ENCODE data around the gene PLD4.
"Not testable (repeated sequence)": the region's sequence is repeated elsewhere in the genome, so short reads cannot be mapped to it uniquely, and the experiment has no call there.

Gene PLD4

GRCh38 chr14:104924421-104925213 lies at the start of gene PLD4:
Gene PLD4 (plus strand): TSS chr14:104924879. CDS start chr14:104927141, 2,262 bp downstream.
- DNase-seq, result peak in 1 of 56 donors; percentile 14

GRCh38 chr14:104875412-104875751 lies 49.3 kb upstream of the PLD4 start:
- DNase-seq, result no peak

- DNase-seq, result no peak
Measured at GRCh38 chr14:104875811-104876210, 48.9 kb upstream of the PLD4 start.

GRCh38 chr14:104876251-104876699 lies 48.4 kb upstream of the PLD4 start:
- peak in 1 of 56 donors; percentile 36 for DNase-seq

GRCh38 chr14:104877066-104877805 lies 47.4 kb upstream of the PLD4 start:
- no peak for DNase-seq

GRCh38 chr14:104877806-104878550 lies 46.7 kb upstream of the PLD4 start:
- DNase-seq, result no peak

- DNase-seq, result no peak
Measured at GRCh38 chr14:104878582-104878981, 46.1 kb upstream of the PLD4 start.

- DNase-seq, result no peak
Measured at GRCh38 chr14:104879201-104879982, 45.3 kb upstream of the PLD4 start.

- DNase-seq, result no peak
Measured at GRCh38 chr14:104879983-104880565, 44.6 kb upstream of the PLD4 start.

- no peak for DNase-seq
Measured at GRCh38 chr14:104880584-104881210, 44.0 kb upstream of the PLD4 start.

GRCh38 chr14:104881369-104881979 lies 43.2 kb upstream of the PLD4 start:
- DNase-seq, result no peak

- DNase-seq, result peak in 2 of 56 donors; percentile 26 to 40
Measured at GRCh38 chr14:104882325-104882973, 42.2 kb upstream of the PLD4 start.

GRCh38 chr14:104882991-104883660 lies 41.6 kb upstream of the PLD4 start:
- no peak for DNase-seq

GRCh38 chr14:104883681-104884361 lies 40.9 kb upstream of the PLD4 start:
- no peak for DNase-seq

GRCh38 chr14:104884381-104884780 lies 40.3 kb upstream of the PLD4 start:
- DNase-seq, result not testable (repeated sequence)

- DNase-seq, result no peak
Measured at GRCh38 chr14:104885031-104885972, 39.4 kb upstream of the PLD4 start.
